ENCODE results near the gene ERC2.

Gene ERC2

DNA sequence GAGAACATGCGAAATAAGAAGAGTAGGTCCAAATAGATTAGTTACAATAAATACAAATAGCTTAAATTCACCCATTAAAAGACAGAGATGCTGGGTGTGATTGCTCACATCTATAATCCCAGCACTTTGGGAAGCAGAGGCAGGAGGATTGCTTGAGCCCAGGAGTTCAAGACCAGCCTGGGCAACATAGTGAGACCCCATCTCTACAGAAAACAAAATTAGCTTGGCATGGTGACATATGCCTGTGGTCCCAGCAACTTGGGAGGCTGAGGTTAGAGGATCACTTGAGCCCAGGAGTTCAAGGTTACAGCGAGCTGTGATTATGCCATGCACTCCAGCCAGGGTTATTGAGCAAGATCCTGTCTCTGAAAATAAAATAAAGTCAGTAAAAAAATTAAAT is 872.1 kb downstream of the ERC2 start:
- no peak overlapping the region for H3K27ac ChIP-seq
- TF ChIP-seq ZFX (IDR thresholded peaks at IDR 0.05; ENCODE audit: borderline replicate concordance), result no peak
- TF ChIP-seq, protein P1, sequence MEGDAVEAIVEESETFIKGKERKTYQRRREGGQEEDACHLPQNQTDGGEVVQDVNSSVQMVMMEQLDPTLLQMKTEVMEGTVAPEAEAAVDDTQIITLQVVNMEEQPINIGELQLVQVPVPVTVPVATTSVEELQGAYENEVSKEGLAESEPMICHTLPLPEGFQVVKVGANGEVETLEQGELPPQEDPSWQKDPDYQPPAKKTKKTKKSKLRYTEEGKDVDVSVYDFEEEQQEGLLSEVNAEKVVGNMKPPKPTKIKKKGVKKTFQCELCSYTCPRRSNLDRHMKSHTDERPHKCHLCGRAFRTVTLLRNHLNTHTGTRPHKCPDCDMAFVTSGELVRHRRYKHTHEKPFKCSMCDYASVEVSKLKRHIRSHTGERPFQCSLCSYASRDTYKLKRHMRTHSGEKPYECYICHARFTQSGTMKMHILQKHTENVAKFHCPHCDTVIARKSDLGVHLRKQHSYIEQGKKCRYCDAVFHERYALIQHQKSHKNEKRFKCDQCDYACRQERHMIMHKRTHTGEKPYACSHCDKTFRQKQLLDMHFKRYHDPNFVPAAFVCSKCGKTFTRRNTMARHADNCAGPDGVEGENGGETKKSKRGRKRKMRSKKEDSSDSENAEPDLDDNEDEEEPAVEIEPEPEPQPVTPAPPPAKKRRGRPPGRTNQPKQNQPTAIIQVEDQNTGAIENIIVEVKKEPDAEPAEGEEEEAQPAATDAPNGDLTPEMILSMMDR (IDR thresholded peaks at IDR 0.05), result no peak

DNA sequence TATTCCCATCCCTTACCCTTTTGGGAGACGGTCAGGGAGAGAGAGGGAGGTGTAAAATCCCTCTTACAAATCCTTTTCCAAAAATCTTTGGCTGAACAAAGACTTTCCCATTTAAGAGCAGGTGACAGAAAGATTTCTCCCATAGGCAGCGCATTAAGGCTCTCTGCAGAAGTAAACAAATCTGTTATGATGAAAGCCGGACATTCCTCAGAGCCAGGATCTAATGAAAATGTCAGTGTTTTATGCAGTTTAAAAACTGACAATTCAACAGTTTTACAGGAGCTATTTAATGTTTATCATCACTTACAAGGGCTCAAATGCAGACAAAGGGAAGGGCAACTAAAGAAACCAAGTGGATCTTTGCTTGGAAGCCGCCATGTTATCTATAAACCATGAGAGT is 872.8 kb downstream of the ERC2 start:
- TF ChIP-seq, protein P1 (IDR thresholded peaks at IDR 0.05), result no peak
- TF ChIP-seq ZFX (IDR thresholded peaks at IDR 0.05; ENCODE audit: borderline replicate concordance), result no peak
- H3K27ac ChIP-seq, result no peak overlapping the region

GRCh38 chr3:55592572-55592971 is 875.7 kb downstream of the ERC2 start:
- TF ChIP-seq ZFX (IDR thresholded peaks at IDR 0.05; ENCODE audit: borderline replicate concordance), result no peak
- TF ChIP-seq, protein P1 (IDR thresholded peaks at IDR 0.05), result no peak
- no peak overlapping the region for H3K27ac ChIP-seq

DNA sequence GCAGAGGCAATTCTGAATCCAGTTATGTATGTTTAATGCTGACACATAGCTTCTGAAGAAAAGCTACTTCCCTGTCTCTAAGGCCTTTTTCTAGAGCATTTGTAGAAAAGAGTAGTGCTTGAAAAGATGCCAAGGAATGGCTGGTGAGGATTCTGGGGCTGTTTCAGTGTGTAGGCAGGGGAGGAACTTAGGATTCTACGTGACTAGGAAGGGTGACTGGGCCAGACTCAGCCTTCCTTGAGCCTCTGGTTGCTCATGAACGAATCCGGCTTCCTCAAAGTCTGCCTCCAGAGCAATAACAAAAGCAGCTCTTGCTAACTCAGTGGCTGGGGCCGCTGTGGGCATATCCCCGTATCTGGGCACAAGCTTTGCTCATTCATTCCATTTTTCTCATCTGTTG is 876.4 kb downstream of the ERC2 start:
- TF ChIP-seq, protein P1 (IDR thresholded peaks at IDR 0.05), result no peak
- no peak for TF ChIP-seq ZFX (IDR thresholded peaks at IDR 0.05; ENCODE audit: borderline replicate concordance)
- no peak overlapping the region for H3K27ac ChIP-seq

- H3K27ac ChIP-seq, result no peak overlapping the region
- TF ChIP-seq, protein P1 (IDR thresholded peaks at IDR 0.05), result no peak
- TF ChIP-seq ZFX (IDR thresholded peaks at IDR 0.05; ENCODE audit: borderline replicate concordance), result no peak
Measured at GRCh38 chr3:55588146-55588765, 880.0 kb downstream of the ERC2 start.

DNA sequence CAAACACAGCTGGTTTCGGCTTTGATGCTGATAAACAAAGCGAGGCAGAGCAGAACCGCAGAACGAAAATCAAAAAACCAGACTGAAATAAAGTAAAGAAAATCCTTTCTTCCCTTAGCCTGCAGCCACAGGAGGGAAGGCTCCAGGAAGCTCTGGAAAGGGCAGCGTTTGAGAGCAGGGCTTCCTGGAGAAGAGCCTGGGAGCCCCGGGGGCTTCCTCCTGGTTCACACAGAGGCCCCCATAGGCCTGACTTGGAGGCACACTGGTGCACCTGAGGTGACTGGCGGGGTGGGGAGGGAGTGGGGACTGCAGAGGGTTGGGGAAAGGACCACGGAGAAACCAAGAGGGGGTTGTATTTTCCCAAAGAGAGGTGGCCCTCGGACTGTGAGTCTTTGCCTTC is 882.4 kb downstream of the ERC2 start:
- H3K27ac ChIP-seq, result no peak overlapping the region
- TF ChIP-seq, protein P1 (IDR thresholded peaks at IDR 0.05), result no peak
- no peak for TF ChIP-seq ZFX (IDR thresholded peaks at IDR 0.05; ENCODE audit: borderline replicate concordance)

DNA sequence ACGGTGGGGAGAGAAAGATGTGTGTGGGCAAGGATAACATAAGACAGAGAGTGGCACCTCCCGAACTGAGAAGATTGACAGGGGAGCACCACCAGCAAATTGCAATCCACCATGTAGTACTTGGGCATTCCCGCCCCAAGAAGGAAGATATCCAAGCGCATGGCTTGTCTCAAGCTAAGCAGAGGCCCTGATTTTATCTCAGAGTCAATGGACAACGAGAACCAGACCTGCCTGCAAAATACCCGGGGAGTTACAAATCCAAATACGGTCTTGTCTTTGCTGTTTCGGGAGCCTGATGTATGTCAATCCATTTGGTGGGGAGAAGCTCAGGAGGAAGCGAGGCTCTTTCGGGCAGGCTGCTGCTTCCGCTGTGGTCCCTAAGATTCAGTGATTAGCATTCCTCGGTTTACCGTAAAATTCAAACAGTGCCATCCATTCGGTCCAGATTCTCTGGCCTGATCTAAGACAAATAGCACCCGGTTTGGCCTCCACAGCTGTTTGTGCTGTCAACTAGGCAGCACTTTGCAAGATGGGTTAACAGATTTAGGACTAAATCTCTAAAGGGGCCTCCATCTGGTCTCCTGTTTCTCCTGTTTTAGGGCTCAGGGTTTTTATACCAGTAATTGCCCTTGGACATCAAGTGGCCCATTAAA is 883.4 kb downstream of the ERC2 start:
- TF ChIP-seq, protein P1 (IDR thresholded peaks at IDR 0.05), result no peak
- no peak for TF ChIP-seq ZFX (IDR thresholded peaks at IDR 0.05; ENCODE audit: borderline replicate concordance)
- H3K27ac ChIP-seq, result no peak overlapping the region

Data from 22Rv1 (cell line).